ENCODE measurements around the gene ADAT3. TPM values are rescaled to one million over a fixed set of nuclear protein-coding genes. Genes with fewer than 3 reads are reported as not detected.

The ADAT3 gene
- total RNA-seq, 1 donor from 2014 or later: 6.8 TPM

- no peaks in the 10 kb centered on the region for H3K36me3 Mint-ChIP-seq (ENCODE audit: unreplicated experiment)
- H3K27ac Mint-ChIP-seq (ENCODE audit: unreplicated experiment): no peak overlapping the region
- DNase-seq (ENCODE audit: extremely low spot score, unreplicated experiment): peak; percentile 98
- TF ChIP-seq CTCF (IDR thresholded peaks at IDR 0.05): no peak
- H3K27me3 Mint-ChIP-seq (ENCODE audit: unreplicated experiment): no peaks in the 10 kb centered on the region
- H3K4me1 Mint-ChIP-seq (ENCODE audit: unreplicated experiment): peaks cover 34% of the 10 kb centered on the region
- peak overlapping the region; percentile 72 for H3K4me3 Mint-ChIP-seq (ENCODE audit: unreplicated experiment)
- H3K9me3 Mint-ChIP-seq (ENCODE audit: unreplicated experiment): no peaks in the 10 kb centered on the region
Observed at GRCh38 chr19:1863638-1864479, 41.3 kb upstream of the ADAT3 start.

GRCh38 chr19:1864480-1865171 lies 40.6 kb upstream of the ADAT3 start:
- H3K27ac Mint-ChIP-seq (ENCODE audit: unreplicated experiment): peak overlapping the region; percentile 27
- no peak for DNase-seq (ENCODE audit: extremely low spot score, unreplicated experiment)
- peak overlapping the region; percentile 72 for H3K4me3 Mint-ChIP-seq (ENCODE audit: unreplicated experiment)
- TF ChIP-seq CTCF (IDR thresholded peaks at IDR 0.05): peak; percentile 83
- H3K27me3 Mint-ChIP-seq (ENCODE audit: unreplicated experiment): no peaks in the 10 kb centered on the region
- peaks cover 28% of the 10 kb centered on the region for H3K4me1 Mint-ChIP-seq (ENCODE audit: unreplicated experiment)
- no peaks in the 10 kb centered on the region for H3K9me3 Mint-ChIP-seq (ENCODE audit: unreplicated experiment)
- no peaks in the 10 kb centered on the region for H3K36me3 Mint-ChIP-seq (ENCODE audit: unreplicated experiment)

- H3K9me3 Mint-ChIP-seq (ENCODE audit: unreplicated experiment): no peaks in the 10 kb centered on the region
- H3K27me3 Mint-ChIP-seq (ENCODE audit: unreplicated experiment): no peaks in the 10 kb centered on the region
- peak overlapping the region; percentile 31 for H3K27ac Mint-ChIP-seq (ENCODE audit: unreplicated experiment)
- no peak for DNase-seq (ENCODE audit: extremely low spot score, unreplicated experiment)
- H3K4me3 Mint-ChIP-seq (ENCODE audit: unreplicated experiment): peak overlapping the region; percentile 62
- no peaks in the 10 kb centered on the region for H3K36me3 Mint-ChIP-seq (ENCODE audit: unreplicated experiment)
- H3K4me1 Mint-ChIP-seq (ENCODE audit: unreplicated experiment): peaks cover 23% of the 10 kb centered on the region
- no peak for TF ChIP-seq CTCF (IDR thresholded peaks at IDR 0.05)
Observed at GRCh38 chr19:1865172-1866010, 39.8 kb upstream of the ADAT3 start.

GRCh38 chr19:1866693-1867348 lies 38.4 kb upstream of the ADAT3 start:
- TF ChIP-seq CTCF (IDR thresholded peaks at IDR 0.05): no peak
- H3K4me1 Mint-ChIP-seq (ENCODE audit: unreplicated experiment): peaks cover 9% of the 10 kb centered on the region
- no peak for DNase-seq (ENCODE audit: extremely low spot score, unreplicated experiment)
- H3K36me3 Mint-ChIP-seq (ENCODE audit: unreplicated experiment): no peaks in the 10 kb centered on the region
- no peaks in the 10 kb centered on the region for H3K9me3 Mint-ChIP-seq (ENCODE audit: unreplicated experiment)
- no peak overlapping the region for H3K4me3 Mint-ChIP-seq (ENCODE audit: unreplicated experiment)
- H3K27ac Mint-ChIP-seq (ENCODE audit: unreplicated experiment): no peak overlapping the region
- no peaks in the 10 kb centered on the region for H3K27me3 Mint-ChIP-seq (ENCODE audit: unreplicated experiment)
